Bronchial epithelial cell (primary cell): ENCODE results near the gene JPH2. TPM values are rescaled to one million over a fixed set of nuclear protein-coding genes. Genes with fewer than 3 reads are reported as not detected.

Experiments used
- DNase-seq: peaks from one replicate; pipeline ENCODE4 v3.0.0-alpha.2; 2010; ENCODE audit warnings: low read depth
- FAIRE-seq: peaks from 2 replicates; lab custom pipeline; 2011; peaks lifted over from hg19 to GRCh38; lab: Jason Lieb, UNC
- H3K27me3 ChIP-seq: 2 replicates; pipeline ENCODE4 v1.5.1; 2011; ENCODE audit warnings: low read length; ENCODE audit not compliant: control insufficient read depth, insufficient read depth
- H3K36me3 ChIP-seq: 2 replicates; pipeline ENCODE4 v1.5.1; 2011; ENCODE audit warnings: low read length; ENCODE audit not compliant: control insufficient read depth, insufficient read depth
- H3K4me3 ChIP-seq: 2 replicates; pipeline ENCODE4 v1.5.1; 2011; ENCODE audit warnings: mild to moderate bottlenecking, low read depth, low read length, control low read depth
- total RNA-seq: library from RNA; depleted of rRNA; stranded (reverse); fragments of >200 nt; gene quantifications from 2 replicates; pipeline ENCODE4 v1.2.1, GENCODE V29; 2014
- TF ChIP-seq, protein P1 (sequence below): IDR thresholded peaks from 2 replicates; pipeline ENCODE4 v1.5.1; 2011; ENCODE audit warnings: mild to moderate bottlenecking, moderate library complexity, low read length, control low read depth, inconsistent platforms; ENCODE audit not compliant: insufficient read depth, severe bottlenecking

JPH2 gene
- total RNA-seq, 1 donor from 2014 or later = under 0.01 TPM

DNA sequence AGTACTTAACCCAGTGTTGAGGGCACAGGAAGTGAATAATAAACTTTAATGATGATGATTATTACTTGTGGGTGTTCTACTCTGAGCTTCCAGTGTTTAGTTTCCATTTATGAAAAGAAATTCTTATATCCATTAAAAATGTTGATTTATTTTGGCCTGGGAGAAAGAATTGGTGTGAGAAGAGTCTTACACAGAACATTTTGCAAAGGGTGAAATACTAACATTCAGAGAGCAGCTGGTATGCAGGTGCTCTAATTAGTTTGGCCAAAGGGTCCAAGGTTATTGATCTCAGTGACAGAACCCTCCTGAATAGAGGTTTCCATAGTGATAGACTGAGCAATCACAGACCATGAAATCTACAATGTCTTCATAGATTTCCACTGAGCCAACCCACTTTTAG is 19.1 kb upstream of the JPH2 start:
- TF ChIP-seq, protein P1, sequence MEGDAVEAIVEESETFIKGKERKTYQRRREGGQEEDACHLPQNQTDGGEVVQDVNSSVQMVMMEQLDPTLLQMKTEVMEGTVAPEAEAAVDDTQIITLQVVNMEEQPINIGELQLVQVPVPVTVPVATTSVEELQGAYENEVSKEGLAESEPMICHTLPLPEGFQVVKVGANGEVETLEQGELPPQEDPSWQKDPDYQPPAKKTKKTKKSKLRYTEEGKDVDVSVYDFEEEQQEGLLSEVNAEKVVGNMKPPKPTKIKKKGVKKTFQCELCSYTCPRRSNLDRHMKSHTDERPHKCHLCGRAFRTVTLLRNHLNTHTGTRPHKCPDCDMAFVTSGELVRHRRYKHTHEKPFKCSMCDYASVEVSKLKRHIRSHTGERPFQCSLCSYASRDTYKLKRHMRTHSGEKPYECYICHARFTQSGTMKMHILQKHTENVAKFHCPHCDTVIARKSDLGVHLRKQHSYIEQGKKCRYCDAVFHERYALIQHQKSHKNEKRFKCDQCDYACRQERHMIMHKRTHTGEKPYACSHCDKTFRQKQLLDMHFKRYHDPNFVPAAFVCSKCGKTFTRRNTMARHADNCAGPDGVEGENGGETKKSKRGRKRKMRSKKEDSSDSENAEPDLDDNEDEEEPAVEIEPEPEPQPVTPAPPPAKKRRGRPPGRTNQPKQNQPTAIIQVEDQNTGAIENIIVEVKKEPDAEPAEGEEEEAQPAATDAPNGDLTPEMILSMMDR = no peak
- Histone ChIP-seq H3K36me3 (no peaks in the 10 kb centered on the region), H3K4me3 (no peak overlapping the region), H3K27me3 (no peaks in the 10 kb centered on the region)
- no peak for FAIRE-seq
- DNase-seq = no peak

DNA sequence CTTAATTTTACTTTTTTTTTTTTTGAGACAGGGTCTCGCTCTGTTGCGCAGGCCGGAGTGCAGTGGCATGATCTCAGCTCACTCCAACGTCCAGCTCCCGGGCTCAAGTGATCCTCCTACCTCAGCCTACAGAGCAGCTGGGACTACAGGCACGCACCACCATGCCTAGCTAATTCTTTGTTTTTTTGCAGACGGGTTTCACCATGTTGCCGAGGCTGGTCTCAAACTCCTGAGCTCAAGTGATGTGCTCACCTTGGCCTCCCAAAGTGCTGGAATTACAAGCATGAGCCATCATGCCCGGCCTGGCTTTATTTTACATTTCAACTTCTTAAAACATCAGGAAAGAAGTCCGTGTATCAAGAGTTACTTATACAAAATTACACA is 17.8 kb upstream of the JPH2 start:
- Histone ChIP-seq H3K4me3 (no peak overlapping the region), H3K36me3 (peaks cover 5% of the 10 kb centered on the region), H3K27me3 (no peaks in the 10 kb centered on the region)
- TF ChIP-seq, protein P1 = no peak
- FAIRE-seq (no peak), DNase-seq (no peak)

DNA sequence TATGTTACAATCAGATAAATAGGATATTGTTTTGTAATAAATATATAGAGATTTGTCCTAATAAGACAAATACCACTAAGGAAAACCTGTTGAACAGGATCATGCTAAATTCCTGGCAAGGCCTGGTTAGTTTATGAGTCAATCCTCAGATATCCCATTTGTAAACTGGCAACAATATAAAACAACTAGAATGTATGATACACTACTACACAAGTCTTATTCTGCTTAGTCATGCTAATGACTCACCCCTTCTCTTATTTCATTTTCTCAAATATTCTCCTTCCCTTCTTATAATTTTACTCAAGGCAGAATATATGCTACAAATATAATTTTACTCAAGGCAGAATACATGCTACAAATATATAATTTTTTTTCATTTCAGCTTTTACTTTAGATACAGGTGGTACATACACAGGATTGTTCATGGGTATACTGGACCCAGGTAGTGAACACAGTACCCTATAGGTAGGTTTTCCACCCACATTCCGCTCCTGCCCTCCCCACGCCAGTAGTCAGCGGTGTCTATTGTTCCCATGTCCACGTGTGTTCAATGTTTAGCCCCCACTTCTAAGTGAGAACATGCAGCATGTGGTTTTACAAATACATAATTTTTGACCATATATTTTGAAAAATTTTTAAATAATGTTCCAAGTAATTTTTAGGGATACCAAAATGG is 17.3 kb upstream of the JPH2 start:
- TF ChIP-seq, protein P1 = no peak
- Histone ChIP-seq H3K36me3 (peaks cover 8% of the 10 kb centered on the region), H3K27me3 (no peaks in the 10 kb centered on the region), H3K4me3 (no peak overlapping the region)
- FAIRE-seq = no peak
- peak; percentile 99 for DNase-seq

DNA sequence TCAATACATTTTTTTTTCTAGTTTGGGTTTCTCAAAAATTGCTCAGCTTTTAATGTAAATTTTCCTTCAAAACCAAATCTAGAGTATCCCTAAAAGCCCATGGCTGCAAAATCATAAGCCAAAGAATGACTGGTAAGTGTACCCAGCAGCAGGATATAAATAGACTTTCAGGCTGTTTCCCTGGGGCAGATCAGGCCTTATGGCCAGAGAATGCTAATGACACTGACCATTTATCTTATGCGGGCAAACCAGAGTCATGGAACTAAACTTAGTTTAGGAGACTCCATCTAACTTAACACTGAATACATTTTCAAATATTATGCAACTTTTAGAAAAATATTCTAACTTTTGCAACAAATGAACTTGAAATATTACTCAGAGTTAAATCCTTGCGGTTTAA is 16.2 kb upstream of the JPH2 start:
- TF ChIP-seq, protein P1 = no peak
- H3K27me3 ChIP-seq = no peaks in the 10 kb centered on the region
- peaks cover 12% of the 10 kb centered on the region for H3K36me3 ChIP-seq
- H3K4me3 ChIP-seq = no peak overlapping the region
- no peak for FAIRE-seq
- DNase-seq = no peak

DNA sequence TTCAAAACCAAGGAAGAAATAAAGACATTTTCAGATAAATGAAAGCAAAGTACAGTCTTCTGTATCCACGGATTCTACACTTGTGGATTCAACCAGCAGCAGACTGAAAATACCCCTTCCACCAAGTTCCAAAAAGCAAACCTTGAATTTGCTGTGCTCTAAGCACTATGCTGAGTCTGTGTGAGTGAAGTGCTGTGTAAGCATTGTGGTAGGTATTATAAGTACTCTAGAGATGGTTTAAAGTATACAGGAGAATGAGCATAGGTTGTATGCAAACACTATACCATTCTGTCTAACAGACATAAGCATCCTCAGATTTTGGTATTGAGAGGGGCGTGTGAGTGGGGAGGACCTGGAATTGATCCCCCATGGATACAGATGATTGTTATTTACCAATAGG is 14.0 kb upstream of the JPH2 start:
- TF ChIP-seq, protein P1 = no peak
- FAIRE-seq (no peak), DNase-seq (no peak)
- Histone ChIP-seq H3K27me3 (no peaks in the 10 kb centered on the region), H3K36me3 (peaks cover 15% of the 10 kb centered on the region), H3K4me3 (no peak overlapping the region)

DNA sequence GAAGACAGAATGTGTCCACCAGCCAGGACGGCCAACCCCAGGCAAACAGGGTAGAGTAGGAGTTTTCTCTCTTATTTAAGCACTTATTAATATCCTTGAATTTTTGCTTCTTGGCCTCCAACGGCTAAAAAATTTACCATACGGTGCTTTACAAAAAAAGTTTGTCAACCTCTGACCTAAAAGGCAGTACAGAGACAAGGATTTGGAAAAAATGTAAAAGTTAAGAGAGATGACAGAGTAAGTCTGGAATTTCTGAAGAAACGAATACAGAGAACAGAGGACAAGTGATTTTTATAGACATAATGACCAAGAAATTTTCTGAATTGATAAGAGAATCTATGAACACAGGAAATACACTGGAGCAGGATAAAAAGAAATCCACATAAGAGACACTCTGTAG is 13.4 kb upstream of the JPH2 start:
- H3K36me3 ChIP-seq = peaks cover 15% of the 10 kb centered on the region
- no peak for FAIRE-seq
- no peak for DNase-seq
- TF ChIP-seq, protein P1 = no peak
- no peak overlapping the region for H3K4me3 ChIP-seq
- no peaks in the 10 kb centered on the region for H3K27me3 ChIP-seq
